HUES48 (cell line): ENCODE data around the gene RBFOX2.

ENCODE experiments used
- H3K27ac ChIP-seq: one replicate; pipeline ENCODE4 v1.7.0; 2013; ENCODE audit warnings: low read depth, low read length, inconsistent platforms
- H3K27me3 ChIP-seq: 2 replicates; pipeline ENCODE4 v1.6.1; 2013; ENCODE audit warnings: mild to moderate bottlenecking, low read length; ENCODE audit not compliant: control insufficient read depth, insufficient read depth
- H3K36me3 ChIP-seq: 2 replicates; pipeline ENCODE4 v1.6.1; 2013; ENCODE audit warnings: low read length; ENCODE audit not compliant: control insufficient read depth, insufficient read depth
- H3K4me1 ChIP-seq: 2 replicates; pipeline ENCODE4 v1.6.1; 2013; ENCODE audit warnings: mild to moderate bottlenecking, low read length; ENCODE audit not compliant: control insufficient read depth, insufficient read depth
- H3K4me3 ChIP-seq: 2 replicates; pipeline ENCODE4 v1.5.1; 2013; ENCODE audit warnings: mild to moderate bottlenecking, low read depth, low read length
- H3K9ac ChIP-seq: 2 replicates; pipeline ENCODE4 v1.6.1; 2013; ENCODE audit warnings: mild to moderate bottlenecking, low read depth, low read length, moderate library complexity
- H3K9me3 ChIP-seq: 2 replicates; pipeline ENCODE4 v1.6.1; 2013; ENCODE audit warnings: low read length; ENCODE audit not compliant: control insufficient read depth, insufficient read depth

The RBFOX2 gene

GRCh38 chr22:35993048-35993714 lies 35.4 kb downstream of the RBFOX2 start:
- no peaks in the 10 kb centered on the region for H3K36me3 ChIP-seq
- H3K27ac ChIP-seq, result no peak overlapping the region
- no peak overlapping the region for H3K4me3 ChIP-seq
- H3K9ac ChIP-seq, result no peak overlapping the region
- no peaks in the 10 kb centered on the region for H3K27me3 ChIP-seq
- H3K9me3 ChIP-seq, result no peaks in the 10 kb centered on the region
- H3K4me1 ChIP-seq, result peaks cover 13% of the 10 kb centered on the region; the same call in 1 of the 2 replicates

GRCh38 chr22:35991168-35991567 lies 37.5 kb downstream of the RBFOX2 start:
- Histone ChIP-seq H3K27ac (no peak overlapping the region), H3K36me3 (no peaks in the 10 kb centered on the region), H3K4me3 (no peak overlapping the region), H3K4me1 (peaks cover 23% of the 10 kb centered on the region), H3K9me3 (no peaks in the 10 kb centered on the region), H3K9ac (no peak overlapping the region), H3K27me3 (no peaks in the 10 kb centered on the region)

- Histone ChIP-seq H3K4me3 (no peak overlapping the region), H3K9me3 (no peaks in the 10 kb centered on the region), H3K27ac (no peak overlapping the region), H3K9ac (no peak overlapping the region), H3K36me3 (no peaks in the 10 kb centered on the region), H3K4me1 (peaks cover 20% of the 10 kb centered on the region), H3K27me3 (no peaks in the 10 kb centered on the region)
Observed at GRCh38 chr22:35988030-35988429, 40.6 kb downstream of the RBFOX2 start.

GRCh38 chr22:35987487-35987886 lies 41.1 kb downstream of the RBFOX2 start:
- H3K9me3 ChIP-seq, result no peaks in the 10 kb centered on the region
- H3K4me3 ChIP-seq, result no peak overlapping the region
- H3K27me3 ChIP-seq, result no peaks in the 10 kb centered on the region
- no peak overlapping the region for H3K27ac ChIP-seq
- no peak overlapping the region for H3K9ac ChIP-seq
- H3K36me3 ChIP-seq, result no peaks in the 10 kb centered on the region
- H3K4me1 ChIP-seq, result peaks cover 23% of the 10 kb centered on the region

GRCh38 chr22:35986088-35986487 lies 42.5 kb downstream of the RBFOX2 start:
- Histone ChIP-seq H3K4me3 (no peak overlapping the region), H3K9me3 (no peaks in the 10 kb centered on the region), H3K9ac (no peak overlapping the region), H3K27ac (no peak overlapping the region), H3K36me3 (no peaks in the 10 kb centered on the region), H3K27me3 (no peaks in the 10 kb centered on the region), H3K4me1 (peaks cover 32% of the 10 kb centered on the region)

GRCh38 chr22:35985371-35985770 lies 43.3 kb downstream of the RBFOX2 start:
- Histone ChIP-seq H3K9ac (no peak overlapping the region), H3K9me3 (no peaks in the 10 kb centered on the region), H3K36me3 (no peaks in the 10 kb centered on the region), H3K27ac (no peak overlapping the region), H3K27me3 (no peaks in the 10 kb centered on the region), H3K4me3 (no peak overlapping the region), H3K4me1 (peaks cover 39% of the 10 kb centered on the region)

- Histone ChIP-seq H3K27me3 (no peaks in the 10 kb centered on the region), H3K36me3 (no peaks in the 10 kb centered on the region), H3K27ac (no peak overlapping the region), H3K9ac (no peak overlapping the region), H3K4me3 (no peak overlapping the region), H3K4me1 (peaks cover 40% of the 10 kb centered on the region), H3K9me3 (no peaks in the 10 kb centered on the region)
Observed at GRCh38 chr22:35984183-35985175, 44.1 kb downstream of the RBFOX2 start.

GRCh38 chr22:35981900-35982299 lies 46.7 kb downstream of the RBFOX2 start:
- H3K36me3 ChIP-seq, result no peaks in the 10 kb centered on the region
- no peak overlapping the region for H3K27ac ChIP-seq
- no peaks in the 10 kb centered on the region for H3K9me3 ChIP-seq
- no peak overlapping the region for H3K9ac ChIP-seq
- no peaks in the 10 kb centered on the region for H3K27me3 ChIP-seq
- H3K4me1 ChIP-seq, result peaks cover 42% of the 10 kb centered on the region
- H3K4me3 ChIP-seq, result no peak overlapping the region

- Histone ChIP-seq H3K9ac (no peak overlapping the region), H3K36me3 (no peaks in the 10 kb centered on the region), H3K27ac (no peak overlapping the region), H3K4me3 (no peak overlapping the region), H3K9me3 (no peaks in the 10 kb centered on the region), H3K27me3 (no peaks in the 10 kb centered on the region), H3K4me1 (peaks cover 38% of the 10 kb centered on the region)
Observed at GRCh38 chr22:35978889-35979288, 49.7 kb downstream of the RBFOX2 start.

GRCh38 chr22:35978201-35978600 lies 50.4 kb downstream of the RBFOX2 start:
- H3K4me1 ChIP-seq, result peaks cover 38% of the 10 kb centered on the region
- H3K27ac ChIP-seq, result no peak overlapping the region
- H3K9me3 ChIP-seq, result no peaks in the 10 kb centered on the region
- H3K4me3 ChIP-seq, result no peak overlapping the region
- H3K27me3 ChIP-seq, result no peaks in the 10 kb centered on the region
- no peak overlapping the region for H3K9ac ChIP-seq
- H3K36me3 ChIP-seq, result no peaks in the 10 kb centered on the region

- H3K9ac ChIP-seq, result no peak overlapping the region
- H3K4me3 ChIP-seq, result no peak overlapping the region
- no peaks in the 10 kb centered on the region for H3K27me3 ChIP-seq
- peaks cover 37% of the 10 kb centered on the region for H3K4me1 ChIP-seq
- no peak overlapping the region for H3K27ac ChIP-seq
- H3K9me3 ChIP-seq, result no peaks in the 10 kb centered on the region
- H3K36me3 ChIP-seq, result no peaks in the 10 kb centered on the region
Observed at GRCh38 chr22:35977136-35977535, 51.5 kb downstream of the RBFOX2 start.
